HL-60 (cell line): ENCODE results near the gene HSPA12B.

ENCODE experiments used
- DNase-seq, 2 experiments: peaks; one replicate each; pipeline ENCODE4 v3.0.0-alpha.2; 2010 to 2020; ENCODE audit warnings: low read depth in 1 of 2, low spot score in 1 of 2
- H3K27ac ChIP-seq: fragments of 250-450 bp; sonication (Bioruptor Pico); replicated peaks from 2 replicates; pipeline ENCODE4 v1.5.1; 2020; ENCODE audit warnings: mild to moderate bottlenecking, moderate library complexity
- H3K27me3 ChIP-seq: fragments of 250-450 bp; sonication (Bioruptor Pico); 2 replicates; pipeline ENCODE4 v1.5.1; 2021; ENCODE audit warnings: mild to moderate bottlenecking, moderate library complexity; ENCODE audit not compliant: insufficient read depth, poor library complexity, severe bottlenecking
- H3K4me3 ChIP-seq: replicated peaks from 2 replicates; pipeline ENCODE4 v1.5.1; 2011; ENCODE audit warnings: mild to moderate bottlenecking, control low read depth, low read length; ENCODE audit not compliant: insufficient read depth
- CTCF ChIP-seq: IDR thresholded peaks from one replicate; pipeline ENCODE4 v1.5.1; 2011; ENCODE audit warnings: low read length, control low read depth, inconsistent platforms; ENCODE audit not compliant: insufficient read depth
- GABPA ChIP-seq: IDR thresholded peaks from 2 replicates; pipeline ENCODE4 v1.6.1; 2012; ENCODE audit warnings: low read depth
- POLR2AphosphoS5 ChIP-seq: IDR thresholded peaks from 2 replicates; pipeline ENCODE4 v1.6.1; 2012; ENCODE audit warnings: low read depth
- REST ChIP-seq: IDR thresholded peaks from 2 replicates; pipeline ENCODE4 v1.6.1; 2012; ENCODE audit warnings: low read depth; ENCODE audit not compliant: insufficient replicate concordance
- SPI1 ChIP-seq: IDR thresholded peaks from 2 replicates; pipeline ENCODE4 v1.6.1; 2012; ENCODE audit warnings: low read depth, mild to moderate bottlenecking, borderline replicate concordance

Gene HSPA12B

GRCh38 chr20:3744806-3745685 lies 12.6 kb downstream of the HSPA12B start:
- no peak overlapping the region for H3K4me3 ChIP-seq
- H3K27me3 ChIP-seq = peaks cover 2% of the 10 kb centered on the region
- DNase-seq = no peak
- no peak for TF ChIP-seq POLR2AphosphoS5
- no peak for TF ChIP-seq SPI1
- no peak for TF ChIP-seq CTCF
- TF ChIP-seq GABPA = no peak
- no peak for TF ChIP-seq REST
- no peak overlapping the region for H3K27ac ChIP-seq

DNA sequence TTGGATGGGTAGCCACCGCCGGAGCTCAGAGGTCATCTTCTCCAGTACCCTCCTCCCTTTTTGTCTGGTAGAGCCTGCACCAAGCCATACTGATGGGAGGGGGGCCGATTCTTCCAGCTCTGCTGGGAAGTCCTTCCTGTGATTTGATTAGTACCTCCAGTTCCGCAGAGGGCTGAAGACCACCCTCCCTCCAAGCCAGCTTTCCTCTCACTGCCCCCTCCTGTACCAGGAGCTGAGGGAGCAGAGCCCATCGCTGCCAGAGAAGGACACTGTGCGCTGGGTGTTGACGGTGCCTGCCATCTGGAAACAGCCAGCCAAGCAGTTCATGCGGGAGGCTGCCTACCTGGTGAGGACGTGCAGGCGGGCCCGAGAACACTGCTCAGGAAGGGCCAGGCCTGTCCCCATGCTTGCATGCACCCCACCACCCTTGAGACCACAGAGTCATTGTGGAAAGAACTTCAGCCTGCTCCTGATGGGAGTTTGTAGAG lies 13.2 kb downstream of the HSPA12B start:
- no peak overlapping the region for H3K4me3 ChIP-seq
- TF ChIP-seq GABPA = no peak
- no peak for TF ChIP-seq POLR2AphosphoS5
- no peak for TF ChIP-seq CTCF
- no peak for TF ChIP-seq SPI1
- TF ChIP-seq REST = no peak
- no peak for DNase-seq
- no peak overlapping the region for H3K27ac ChIP-seq
- H3K27me3 ChIP-seq = peaks cover 2% of the 10 kb centered on the region

DNA sequence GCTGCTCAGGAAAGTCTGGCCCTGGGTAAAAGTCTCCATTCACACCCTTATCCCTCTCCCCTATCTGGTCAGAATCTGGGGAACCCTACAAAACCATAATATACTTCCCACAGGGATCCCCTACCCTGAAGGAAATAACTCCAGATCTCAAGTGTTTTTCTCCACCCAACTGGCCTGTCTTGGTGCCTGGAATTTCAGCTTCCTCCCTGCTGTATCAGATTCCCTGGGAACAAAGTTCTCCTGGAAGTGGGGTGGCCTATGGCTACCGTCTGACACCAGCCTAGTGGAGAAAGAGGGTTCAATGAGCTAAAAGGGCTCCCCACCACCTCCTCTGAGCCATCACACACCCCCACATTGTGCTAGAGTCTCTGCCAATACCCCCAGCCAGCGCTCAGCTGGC lies 15.0 kb downstream of the HSPA12B start:
- TF ChIP-seq CTCF = no peak
- TF ChIP-seq SPI1 = no peak
- no peak for TF ChIP-seq GABPA
- no peak for TF ChIP-seq POLR2AphosphoS5
- no peak for TF ChIP-seq REST
- Histone ChIP-seq H3K27ac (no peak overlapping the region), H3K4me3 (no peak overlapping the region), H3K27me3 (peaks cover 2% of the 10 kb centered on the region)
- DNase-seq = no peak
